Astrocyte (in vitro differentiated cells and primary cell): ENCODE results near the gene CHCHD3. TPM values are rescaled to one million over a fixed set of nuclear protein-coding genes. Genes with fewer than 3 reads are reported as not detected.

ENCODE experiments used
- DNase-seq: peaks from one replicate; pipeline ENCODE4 v3.0.0-alpha.2; 2010; ENCODE audit warnings: low read depth
- FAIRE-seq: peaks from 2 replicates; lab custom pipeline; 2011; peaks lifted over from hg19 to GRCh38; lab: Jason Lieb, UNC
- H2AFZ ChIP-seq: 2 replicates; pipeline ENCODE4 v1.6.0; 2012; ENCODE audit warnings: low read depth, low read length, inconsistent platforms
- H3K27ac ChIP-seq: 2 replicates; pipeline ENCODE4 v1.5.1; 2011; ENCODE audit warnings: low read depth, low read length, inconsistent platforms
- H3K27me3 ChIP-seq: 2 replicates; pipeline ENCODE4 v1.6.0; 2011; ENCODE audit warnings: low read length, inconsistent platforms; ENCODE audit not compliant: insufficient read depth
- H3K36me3 ChIP-seq: 2 replicates; pipeline ENCODE4 v1.5.1; 2011; ENCODE audit warnings: low read length, inconsistent platforms; ENCODE audit not compliant: insufficient read depth
- H3K4me1 ChIP-seq: 2 replicates; pipeline ENCODE4 v1.5.1; 2011; ENCODE audit warnings: low read length, inconsistent platforms; ENCODE audit not compliant: insufficient read depth
- H3K4me2 ChIP-seq: 2 replicates; pipeline ENCODE4 v1.6.0; 2012; ENCODE audit warnings: low read length, inconsistent platforms
- H3K4me3 ChIP-seq: 2 replicates; pipeline ENCODE4 v1.5.1; 2011; ENCODE audit warnings: low read depth, mild to moderate bottlenecking, low read length, inconsistent platforms; ENCODE audit not compliant: insufficient read depth
- H3K79me2 ChIP-seq: 2 replicates; pipeline ENCODE4 v1.6.0; 2012; ENCODE audit warnings: mild to moderate bottlenecking, low read length, inconsistent platforms; ENCODE audit not compliant: insufficient read depth
- H3K9ac ChIP-seq: 2 replicates; pipeline ENCODE4 v1.6.0; 2012; ENCODE audit warnings: mild to moderate bottlenecking, low read length, inconsistent platforms
- H3K9me3 ChIP-seq: 2 replicates; pipeline ENCODE4 v1.5.1; 2012; ENCODE audit warnings: low read depth, mild to moderate bottlenecking, low read length, inconsistent platforms; ENCODE audit not compliant: insufficient read depth
- H4K20me1 ChIP-seq: 2 replicates; pipeline ENCODE4 v1.6.0; 2012; ENCODE audit warnings: low read length, inconsistent platforms; ENCODE audit not compliant: insufficient read depth
- H3K27ac Mint-ChIP-seq: one replicate; pipeline ENCODE4 v1.8.0; 2021; ENCODE audit warnings: mild to moderate bottlenecking, mixed read lengths; ENCODE audit not compliant: unreplicated experiment
- H3K27me3 Mint-ChIP-seq: one replicate; pipeline ENCODE4 v1.8.0; 2021; ENCODE audit warnings: low read depth, mixed read lengths; ENCODE audit not compliant: unreplicated experiment
- H3K36me3 Mint-ChIP-seq: one replicate; pipeline ENCODE4 v1.8.0; 2021; ENCODE audit warnings: low read depth, mixed read lengths; ENCODE audit not compliant: unreplicated experiment
- H3K4me1 Mint-ChIP-seq: one replicate; pipeline ENCODE4 v1.8.0; 2021; ENCODE audit warnings: low read depth, mixed read lengths; ENCODE audit not compliant: unreplicated experiment
- H3K4me3 Mint-ChIP-seq: one replicate; pipeline ENCODE4 v1.8.0; 2021; ENCODE audit warnings: mild to moderate bottlenecking, moderate library complexity, mixed read lengths; ENCODE audit not compliant: unreplicated experiment
- H3K9me3 Mint-ChIP-seq: one replicate; pipeline ENCODE4 v1.8.0; 2021; ENCODE audit warnings: mild to moderate bottlenecking, mixed read lengths; ENCODE audit not compliant: unreplicated experiment
- EZH2 ChIP-seq: IDR thresholded peaks from 2 replicates; pipeline ENCODE4 v1.6.1; 2012; ENCODE audit warnings: mild to moderate bottlenecking, low read length, inconsistent platforms; ENCODE audit not compliant: insufficient read depth
- total RNA-seq: library from RNA; stranded (reverse); gene quantifications from 2 replicates; pipeline ENCODE4 v1.2.1, GENCODE V29; 2021
- TF ChIP-seq, protein P1 (sequence below): IDR thresholded peaks from 2 replicates; pipeline ENCODE4 v1.5.1; 2011; ENCODE audit warnings: low read depth, mild to moderate bottlenecking, inconsistent platforms, low read length, moderate library complexity; ENCODE audit not compliant: insufficient read depth

The CHCHD3 gene
- total RNA-seq, 1 donor from 2014 or later, result 63.1 TPM

DNA sequence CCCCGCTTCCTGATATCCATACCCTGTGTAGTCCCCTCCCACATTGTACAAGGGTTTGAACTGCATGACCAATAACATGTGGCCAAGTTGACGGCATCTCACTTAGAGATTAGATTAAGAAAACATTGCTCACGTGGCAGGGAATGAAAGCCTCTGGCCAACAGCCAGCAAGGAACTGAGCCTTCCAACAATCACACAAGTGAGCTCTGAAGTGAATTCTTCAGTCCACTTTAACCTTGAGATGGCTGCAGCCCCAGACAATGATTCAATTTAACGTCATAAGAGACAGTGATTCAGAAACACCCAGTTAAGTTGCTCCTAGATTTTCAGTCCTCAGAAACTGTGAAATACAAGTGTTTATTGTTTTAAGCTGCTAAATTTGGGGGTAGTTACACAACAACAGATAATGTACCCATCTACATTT lies 339.7 kb downstream of the CHCHD3 start:
- no peaks in the 10 kb centered on the region for H3K36me3 Mint-ChIP-seq
- Histone ChIP-seq H3K79me2 (no peaks in the 10 kb centered on the region), H3K4me2 (peak overlapping the region; percentile 21), H3K27me3 (no peaks in the 10 kb centered on the region), H4K20me1 (no peaks in the 10 kb centered on the region), H3K9me3 (no peaks in the 10 kb centered on the region), H2AFZ (no peak overlapping the region), H3K9ac (peak overlapping the region; percentile 13), H3K4me3 (no peak overlapping the region), H3K36me3 (no peaks in the 10 kb centered on the region), H3K4me1 (peaks cover 37% of the 10 kb centered on the region), H3K27ac (peak overlapping the region; percentile 78)
- TF ChIP-seq EZH2, result no peak
- TF ChIP-seq, protein P1, sequence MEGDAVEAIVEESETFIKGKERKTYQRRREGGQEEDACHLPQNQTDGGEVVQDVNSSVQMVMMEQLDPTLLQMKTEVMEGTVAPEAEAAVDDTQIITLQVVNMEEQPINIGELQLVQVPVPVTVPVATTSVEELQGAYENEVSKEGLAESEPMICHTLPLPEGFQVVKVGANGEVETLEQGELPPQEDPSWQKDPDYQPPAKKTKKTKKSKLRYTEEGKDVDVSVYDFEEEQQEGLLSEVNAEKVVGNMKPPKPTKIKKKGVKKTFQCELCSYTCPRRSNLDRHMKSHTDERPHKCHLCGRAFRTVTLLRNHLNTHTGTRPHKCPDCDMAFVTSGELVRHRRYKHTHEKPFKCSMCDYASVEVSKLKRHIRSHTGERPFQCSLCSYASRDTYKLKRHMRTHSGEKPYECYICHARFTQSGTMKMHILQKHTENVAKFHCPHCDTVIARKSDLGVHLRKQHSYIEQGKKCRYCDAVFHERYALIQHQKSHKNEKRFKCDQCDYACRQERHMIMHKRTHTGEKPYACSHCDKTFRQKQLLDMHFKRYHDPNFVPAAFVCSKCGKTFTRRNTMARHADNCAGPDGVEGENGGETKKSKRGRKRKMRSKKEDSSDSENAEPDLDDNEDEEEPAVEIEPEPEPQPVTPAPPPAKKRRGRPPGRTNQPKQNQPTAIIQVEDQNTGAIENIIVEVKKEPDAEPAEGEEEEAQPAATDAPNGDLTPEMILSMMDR, result no peak
- DNase-seq, result peak; percentile 98
- H3K9me3 Mint-ChIP-seq, result peaks cover 6% of the 10 kb centered on the region
- peaks cover 11% of the 10 kb centered on the region for H3K4me1 Mint-ChIP-seq
- peak overlapping the region; percentile 63 for H3K27ac Mint-ChIP-seq
- no peak overlapping the region for H3K4me3 Mint-ChIP-seq
- H3K27me3 Mint-ChIP-seq, result no peaks in the 10 kb centered on the region
- FAIRE-seq, result peak; percentile 97

DNA sequence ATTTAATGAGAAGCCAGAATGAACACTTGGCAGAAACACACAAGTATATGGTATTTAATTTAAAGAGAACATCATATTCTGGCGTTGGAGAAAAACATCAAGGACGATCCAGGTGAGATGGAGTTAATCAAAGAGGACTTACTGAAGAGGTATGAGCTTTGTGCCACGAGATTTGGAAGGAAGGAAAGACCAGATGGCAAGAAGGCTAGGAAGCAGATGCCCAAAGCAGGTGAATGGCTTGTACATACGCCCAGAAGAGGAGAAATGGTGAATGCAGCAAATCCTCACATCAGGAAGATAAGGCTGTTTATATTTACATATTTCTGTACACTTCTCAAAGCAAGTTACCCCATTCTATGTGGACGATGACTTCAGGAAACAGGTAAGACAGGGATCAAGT lies 341.7 kb downstream of the CHCHD3 start:
- Histone ChIP-seq H4K20me1 (no peaks in the 10 kb centered on the region), H3K4me1 (peaks cover 37% of the 10 kb centered on the region), H3K4me2 (peak overlapping the region; percentile 49), H2AFZ (no peak overlapping the region), H3K27ac (no peak overlapping the region), H3K4me3 (no peak overlapping the region), H3K27me3 (no peaks in the 10 kb centered on the region), H3K9ac (no peak overlapping the region), H3K79me2 (no peaks in the 10 kb centered on the region), H3K9me3 (no peaks in the 10 kb centered on the region), H3K36me3 (no peaks in the 10 kb centered on the region)
- peaks cover 6% of the 10 kb centered on the region for H3K9me3 Mint-ChIP-seq
- no peak overlapping the region for H3K27ac Mint-ChIP-seq
- peaks cover 11% of the 10 kb centered on the region for H3K4me1 Mint-ChIP-seq
- peaks cover 2% of the 10 kb centered on the region for H3K27me3 Mint-ChIP-seq
- FAIRE-seq, result no peak
- no peak overlapping the region for H3K4me3 Mint-ChIP-seq
- H3K36me3 Mint-ChIP-seq, result no peaks in the 10 kb centered on the region
- TF ChIP-seq, protein P1, result no peak
- no peak for TF ChIP-seq EZH2
- DNase-seq, result no peak

DNA sequence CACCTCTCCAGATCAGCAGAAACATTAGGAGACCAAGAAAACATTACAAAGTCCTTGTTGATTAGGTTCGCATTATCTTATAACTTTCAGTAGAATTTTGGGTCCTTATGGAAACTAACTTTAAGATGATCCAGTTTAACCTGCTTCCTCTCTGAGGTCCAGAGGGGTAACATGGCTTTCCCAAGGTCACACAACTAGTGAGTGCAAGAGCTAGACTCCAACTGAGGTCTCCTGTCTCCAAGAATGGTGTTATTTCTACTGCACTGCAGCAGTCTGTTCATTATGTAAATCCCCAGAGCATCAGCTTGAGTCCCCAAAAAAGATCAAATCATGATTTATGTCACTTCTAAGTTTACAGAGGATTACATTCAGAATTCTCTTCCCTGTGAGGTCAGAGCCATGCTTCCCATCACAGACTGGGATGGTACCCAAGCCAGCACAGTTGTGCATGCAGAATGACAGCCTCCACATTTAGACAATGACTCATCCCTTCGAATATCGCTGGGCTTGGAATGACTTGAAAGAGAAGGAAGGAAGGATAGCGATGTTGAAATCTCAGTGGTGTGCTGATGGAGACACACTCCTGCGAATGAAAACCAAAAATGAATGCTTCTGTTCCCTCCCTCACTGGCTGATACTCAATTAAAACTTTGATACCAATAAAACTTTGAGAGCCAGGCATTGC lies 342.5 kb downstream of the CHCHD3 start:
- H3K27me3 Mint-ChIP-seq, result peaks cover 2% of the 10 kb centered on the region
- no peaks in the 10 kb centered on the region for H3K36me3 ChIP-seq
- no peak overlapping the region for H3K4me3 Mint-ChIP-seq
- no peaks in the 10 kb centered on the region for H4K20me1 ChIP-seq
- peaks cover 11% of the 10 kb centered on the region for H3K4me1 Mint-ChIP-seq
- H3K27ac ChIP-seq, result peak overlapping the region; percentile 66
- H3K9me3 ChIP-seq, result no peaks in the 10 kb centered on the region
- DNase-seq, result peak; percentile 99
- FAIRE-seq, result peak; percentile 97
- no peak overlapping the region for H3K27ac Mint-ChIP-seq
- peak overlapping the region; percentile 8 for H3K9ac ChIP-seq
- peak overlapping the region; percentile 49 for H3K4me2 ChIP-seq
- no peaks in the 10 kb centered on the region for H3K79me2 ChIP-seq
- H3K9me3 Mint-ChIP-seq, result peaks cover 6% of the 10 kb centered on the region
- no peaks in the 10 kb centered on the region for H3K36me3 Mint-ChIP-seq
- TF ChIP-seq, protein P1, result no peak
- TF ChIP-seq EZH2, result no peak
- H3K4me1 ChIP-seq, result peaks cover 37% of the 10 kb centered on the region
- H2AFZ ChIP-seq, result no peak overlapping the region
- no peak overlapping the region for H3K4me3 ChIP-seq
- H3K27me3 ChIP-seq, result no peaks in the 10 kb centered on the region
